Measurements from ENCODE around the gene KCNN4. TPM values are rescaled to one million over a fixed set of nuclear protein-coding genes. Genes with fewer than 3 reads are reported as not detected.

KCNN4 gene
- polyA plus RNA-seq, 1 of the 3 experiments (the other 2 are of a cell fraction) = 22.2 TPM

DNA sequence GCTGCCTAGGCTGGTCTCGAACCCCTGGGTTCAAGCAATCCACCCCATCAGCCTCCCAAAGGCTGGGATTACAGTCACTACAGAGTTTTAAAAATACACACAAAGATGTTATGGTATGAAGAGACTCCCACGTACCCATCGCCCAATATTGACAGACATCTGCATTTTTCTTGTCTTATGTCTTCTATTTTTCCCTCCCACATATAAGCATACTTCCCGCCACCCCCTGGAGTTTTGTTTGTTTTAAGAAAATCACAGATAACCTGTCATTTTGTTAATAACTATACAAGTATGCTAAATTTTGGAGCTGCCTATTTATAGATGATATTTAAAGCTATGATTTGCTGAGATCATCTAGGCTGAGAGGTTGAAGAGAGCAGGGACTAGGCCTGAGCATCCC is 19.8 kb downstream of the KCNN4 start:
- Histone ChIP-seq H2AFZ (ENCODE audit: low read depth) (no peak overlapping the region), H3K9ac (no peak overlapping the region), H3K9me3 (no peaks in the 10 kb centered on the region), H3K27ac (ENCODE audit: low read depth in 2 of 2, low read length in 1 of 2) (no peak overlapping the region), H3K9me2 (no peaks in the 10 kb centered on the region), H3K36me3 (replicated peaks in 1 of 2; ENCODE audit: control insufficient read depth in 1 of 2, insufficient read depth in 2 of 2, low read length in 1 of 2) (no peaks in the 10 kb centered on the region), H3K79me2 (ENCODE audit: insufficient read depth) (peaks cover 2% of the 10 kb centered on the region; the same call in 1 of the 2 replicates), H3K4me3 (ENCODE audit: low read depth in 2 of 2, low read length in 1 of 2) (no peak overlapping the region), H3K4me1 (ENCODE audit: control insufficient read depth in 1 of 2, insufficient read depth in 2 of 2, low read depth in 1 of 2, low read length in 1 of 2) (peaks cover 0 to 52% of the 10 kb centered on the region in 2 experiments; a peak in 3 of 4 replicates), H4K20me1 (ENCODE audit: insufficient read depth) (no peaks in the 10 kb centered on the region), H3F3A (replicated peaks; ENCODE audit: insufficient read depth) (peaks cover 50% of the 10 kb centered on the region), H3K4me2 (no peak overlapping the region), H3K27me3 (ENCODE audit: insufficient read depth) (no peaks in the 10 kb centered on the region)
- 93% methylated on average over 4 of the region's 4 CpGs for WGBS (ENCODE audit: low lambda C conversion rate)
- TF ChIP-seq SMC3 (IDR thresholded peaks at IDR 0.05; ENCODE audit: low read depth, low read length) = no peak
- no peak for TF ChIP-seq SIN3A (IDR thresholded peaks at IDR 0.05; ENCODE audit: borderline replicate concordance, low read depth, low read length)
- TF ChIP-seq NRF1 (IDR thresholded peaks at IDR 0.05; ENCODE audit: low read depth, low read length) = no peak
- no peak for TF ChIP-seq RAD21 (IDR thresholded peaks at IDR 0.05; ENCODE audit: low read length)
- TF ChIP-seq, protein P1, sequence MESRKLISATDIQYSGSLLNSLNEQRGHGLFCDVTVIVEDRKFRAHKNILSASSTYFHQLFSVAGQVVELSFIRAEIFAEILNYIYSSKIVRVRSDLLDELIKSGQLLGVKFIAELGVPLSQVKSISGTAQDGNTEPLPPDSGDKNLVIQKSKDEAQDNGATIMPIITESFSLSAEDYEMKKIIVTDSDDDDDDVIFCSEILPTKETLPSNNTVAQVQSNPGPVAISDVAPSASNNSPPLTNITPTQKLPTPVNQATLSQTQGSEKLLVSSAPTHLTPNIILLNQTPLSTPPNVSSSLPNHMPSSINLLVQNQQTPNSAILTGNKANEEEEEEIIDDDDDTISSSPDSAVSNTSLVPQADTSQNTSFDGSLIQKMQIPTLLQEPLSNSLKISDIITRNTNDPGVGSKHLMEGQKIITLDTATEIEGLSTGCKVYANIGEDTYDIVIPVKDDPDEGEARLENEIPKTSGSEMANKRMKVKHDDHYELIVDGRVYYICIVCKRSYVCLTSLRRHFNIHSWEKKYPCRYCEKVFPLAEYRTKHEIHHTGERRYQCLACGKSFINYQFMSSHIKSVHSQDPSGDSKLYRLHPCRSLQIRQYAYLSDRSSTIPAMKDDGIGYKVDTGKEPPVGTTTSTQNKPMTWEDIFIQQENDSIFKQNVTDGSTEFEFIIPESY (IDR thresholded peaks at IDR 0.05; ENCODE audit: borderline replicate concordance, low read depth) = no peak
- no peak for TF ChIP-seq PBX3 (IDR thresholded peaks at IDR 0.05)
- no peak for TF ChIP-seq GATA2 (CRISPR knock-in tag; IDR thresholded peaks at IDR 0.05)
- no peak for TF ChIP-seq TAF1 (IDR thresholded peaks at IDR 0.05; ENCODE audit: borderline replicate concordance, low read depth, low read length)
- no peak for TF ChIP-seq RCOR1 (IDR thresholded peaks at IDR 0.05; ENCODE audit: low read length)
- no peak for TF ChIP-seq GABPA (IDR thresholded peaks at IDR 0.05; ENCODE audit: low read depth)
- no peak for TF ChIP-seq TEAD4 (IDR thresholded peaks at IDR 0.05; ENCODE audit: borderline replicate concordance, insufficient read depth)
- TF ChIP-seq EZH2phosphoT487 (IDR thresholded peaks at IDR 0.05; ENCODE audit: borderline replicate concordance, low read depth) = no peak
- no peak for TF ChIP-seq RFX5 (IDR thresholded peaks at IDR 0.05; ENCODE audit: low read length)
- no peak for TF ChIP-seq ELF1 (IDR thresholded peaks at IDR 0.05)
- no peak for TF ChIP-seq YY1 (IDR thresholded peaks at IDR 0.05; ENCODE audit: low read depth)
- TF ChIP-seq FOXJ3 (CRISPR knock-in tag; IDR thresholded peaks at IDR 0.05) = no peak
- no peak for TF ChIP-seq TCF12 (IDR thresholded peaks at IDR 0.05)
- TF ChIP-seq, protein P2, sequence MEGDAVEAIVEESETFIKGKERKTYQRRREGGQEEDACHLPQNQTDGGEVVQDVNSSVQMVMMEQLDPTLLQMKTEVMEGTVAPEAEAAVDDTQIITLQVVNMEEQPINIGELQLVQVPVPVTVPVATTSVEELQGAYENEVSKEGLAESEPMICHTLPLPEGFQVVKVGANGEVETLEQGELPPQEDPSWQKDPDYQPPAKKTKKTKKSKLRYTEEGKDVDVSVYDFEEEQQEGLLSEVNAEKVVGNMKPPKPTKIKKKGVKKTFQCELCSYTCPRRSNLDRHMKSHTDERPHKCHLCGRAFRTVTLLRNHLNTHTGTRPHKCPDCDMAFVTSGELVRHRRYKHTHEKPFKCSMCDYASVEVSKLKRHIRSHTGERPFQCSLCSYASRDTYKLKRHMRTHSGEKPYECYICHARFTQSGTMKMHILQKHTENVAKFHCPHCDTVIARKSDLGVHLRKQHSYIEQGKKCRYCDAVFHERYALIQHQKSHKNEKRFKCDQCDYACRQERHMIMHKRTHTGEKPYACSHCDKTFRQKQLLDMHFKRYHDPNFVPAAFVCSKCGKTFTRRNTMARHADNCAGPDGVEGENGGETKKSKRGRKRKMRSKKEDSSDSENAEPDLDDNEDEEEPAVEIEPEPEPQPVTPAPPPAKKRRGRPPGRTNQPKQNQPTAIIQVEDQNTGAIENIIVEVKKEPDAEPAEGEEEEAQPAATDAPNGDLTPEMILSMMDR (IDR thresholded peaks at IDR 0.05) = no peak
- no peak for TF ChIP-seq MEF2A (IDR thresholded peaks at IDR 0.05; ENCODE audit: borderline replicate concordance, low read depth)
- no peak for DNase-seq
- POLR2A ChIA-PET = no interaction called here
- CTCF ChIA-PET = interaction anchor here (1.2 to 2.6 kb wide), 7 partner anchors 8 to 26 kb away, joined by 3 to 14 read pairs (median 4); partner anchors contain the start of gene KCNN4

Measured in SK-N-SH (cell line).